ENCODE measurements around the gene ELOVL6. TPM values are rescaled to one million over a fixed set of nuclear protein-coding genes. Genes with fewer than 3 reads are reported as not detected.

Gene ELOVL6
- total and polyA plus RNA-seq, 9 of the 15 experiments (the other 6 are each of a cell fraction or from before 2014, with no cell fraction given) = 18.3 to 82.6 (median 46.0) TPM

GRCh38 chr4:110196206-110196870, 2.1 kb downstream of the ELOVL6 start (continued):
- TF ChIP-seq ZNF197 (CRISPR knock-in tag; IDR thresholded peaks at IDR 0.05; ENCODE audit: low read depth) (no peak), RBM22 (IDR thresholded peaks at IDR 0.05; ENCODE audit: low read depth, low read length, poor library complexity, severe bottlenecking) (peak; percentile 51), MITF (IDR thresholded peaks at IDR 0.05) (no peak), SRF (CRISPR knock-in tag; IDR thresholded peaks at IDR 0.05) (no peak), ZNF766 (CRISPR knock-in tag; conservative IDR thresholded peaks at IDR 0.05) (0 out of 2 replicates have a peak, but pooled peaks have one; percentile 12), PCBP2 (IDR thresholded peaks at IDR 0.05; ENCODE audit: low read depth, low read length, poor library complexity, severe bottlenecking) (no peak), ZNF217 (CRISPR knock-in tag; IDR thresholded peaks at IDR 0.05) (no peak), FOXJ2 (tag; IDR thresholded peaks at IDR 0.05) (no peak), RUNX1 (IDR thresholded peaks at IDR 0.05; ENCODE audit: low read depth) (no peak), ZEB2 (IDR thresholded peaks at IDR 0.05) (no peak), TSC22D4 (tag; IDR thresholded peaks at IDR 0.05) (no peak)
- TF ChIP-seq, protein P1, sequence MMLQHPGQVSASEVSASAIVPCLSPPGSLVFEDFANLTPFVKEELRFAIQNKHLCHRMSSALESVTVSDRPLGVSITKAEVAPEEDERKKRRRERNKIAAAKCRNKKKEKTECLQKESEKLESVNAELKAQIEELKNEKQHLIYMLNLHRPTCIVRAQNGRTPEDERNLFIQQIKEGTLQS (IDR thresholded peaks at IDR 0.05) = no peak
- TF ChIP-seq, protein P1 (CRISPR knock-in tag; conservative IDR thresholded peaks at IDR 0.05) = no peak
- TF ChIP-seq, protein P2, sequence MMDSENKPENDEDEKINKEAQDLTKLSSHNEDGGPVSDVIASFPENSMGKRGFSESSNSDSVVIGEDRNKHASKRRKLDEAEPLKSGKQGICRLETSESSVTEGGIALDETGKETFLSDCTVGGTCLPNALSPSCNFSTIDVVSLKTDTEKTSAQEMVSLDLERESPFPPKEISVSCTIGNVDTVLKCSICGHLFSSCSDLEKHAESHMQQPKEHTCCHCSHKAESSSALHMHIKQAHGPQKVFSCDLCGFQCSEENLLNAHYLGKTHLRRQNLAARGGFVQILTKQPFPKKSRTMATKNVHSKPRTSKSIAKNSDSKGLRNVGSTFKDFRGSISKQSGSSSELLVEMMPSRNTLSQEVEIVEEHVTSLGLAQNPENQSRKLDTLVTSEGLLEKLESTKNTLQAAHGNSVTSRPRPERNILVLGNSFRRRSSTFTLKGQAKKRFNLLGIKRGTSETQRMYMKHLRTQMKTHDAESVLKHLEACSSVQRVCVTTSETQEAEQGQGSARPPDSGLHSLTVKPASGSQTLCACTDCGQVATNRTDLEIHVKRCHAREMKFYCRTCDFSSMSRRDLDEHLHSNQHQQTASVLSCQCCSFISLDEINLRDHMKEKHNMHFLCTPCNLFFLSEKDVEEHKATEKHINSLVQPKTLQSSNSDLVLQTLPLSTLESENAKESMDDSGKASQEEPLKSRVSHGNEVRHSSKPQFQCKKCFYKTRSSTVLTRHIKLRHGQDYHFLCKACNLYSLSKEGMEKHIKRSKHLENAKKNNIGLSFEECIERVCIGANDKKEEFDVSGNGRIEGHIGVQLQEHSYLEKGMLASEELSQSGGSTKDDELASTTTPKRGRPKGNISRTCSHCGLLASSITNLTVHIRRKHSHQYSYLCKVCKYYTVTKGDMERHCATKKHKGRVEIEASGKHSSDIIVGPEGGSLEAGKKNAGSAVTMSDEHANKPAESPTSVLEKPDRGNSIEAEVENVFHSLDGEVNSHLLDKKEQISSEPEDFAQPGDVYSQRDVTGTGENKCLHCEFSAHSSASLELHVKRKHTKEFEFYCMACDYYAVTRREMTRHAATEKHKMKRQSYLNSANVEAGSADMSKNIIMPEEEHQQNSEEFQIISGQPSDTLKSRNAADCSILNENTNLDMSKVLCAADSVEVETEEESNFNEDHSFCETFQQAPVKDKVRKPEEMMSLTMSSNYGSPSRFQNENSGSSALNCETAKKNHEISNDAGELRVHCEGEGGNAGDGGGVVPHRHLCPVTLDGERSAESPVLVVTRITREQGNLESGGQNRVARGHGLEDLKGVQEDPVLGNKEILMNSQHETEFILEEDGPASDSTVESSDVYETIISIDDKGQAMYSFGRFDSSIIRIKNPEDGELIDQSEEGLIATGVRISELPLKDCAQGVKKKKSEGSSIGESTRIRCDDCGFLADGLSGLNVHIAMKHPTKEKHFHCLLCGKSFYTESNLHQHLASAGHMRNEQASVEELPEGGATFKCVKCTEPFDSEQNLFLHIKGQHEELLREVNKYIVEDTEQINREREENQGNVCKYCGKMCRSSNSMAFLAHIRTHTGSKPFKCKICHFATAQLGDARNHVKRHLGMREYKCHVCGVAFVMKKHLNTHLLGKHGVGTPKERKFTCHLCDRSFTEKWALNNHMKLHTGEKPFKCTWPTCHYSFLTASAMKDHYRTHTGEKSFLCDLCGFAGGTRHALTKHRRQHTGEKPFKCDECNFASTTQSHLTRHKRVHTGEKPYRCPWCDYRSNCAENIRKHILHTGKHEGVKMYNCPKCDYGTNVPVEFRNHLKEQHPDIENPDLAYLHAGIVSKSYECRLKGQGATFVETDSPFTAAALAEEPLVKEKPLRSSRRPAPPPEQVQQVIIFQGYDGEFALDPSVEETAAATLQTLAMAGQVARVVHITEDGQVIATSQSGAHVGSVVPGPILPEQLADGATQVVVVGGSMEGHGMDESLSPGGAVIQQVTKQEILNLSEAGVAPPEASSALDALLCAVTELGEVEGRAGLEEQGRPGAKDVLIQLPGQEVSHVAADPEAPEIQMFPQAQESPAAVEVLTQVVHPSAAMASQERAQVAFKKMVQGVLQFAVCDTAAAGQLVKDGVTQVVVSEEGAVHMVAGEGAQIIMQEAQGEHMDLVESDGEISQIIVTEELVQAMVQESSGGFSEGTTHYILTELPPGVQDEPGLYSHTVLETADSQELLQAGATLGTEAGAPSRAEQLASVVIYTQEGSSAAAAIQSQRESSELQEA (IDR thresholded peaks at IDR 0.05; ENCODE audit: low read depth) = no peak
